Upper lobe of left lung (tissue), 6 donors: ENCODE data around the gene PSME4. TPM values are rescaled to one million over a fixed set of nuclear protein-coding genes. Genes with fewer than 3 reads are reported as not detected.

Experiments
- ATAC-seq, 2 donors: fragments of 200-7000 bp; cut with Tn5 transposase; one replicate each; pipeline ENCODE4 v1.9.1; 2022; ENCODE audit warnings: mild to moderate bottlenecking in 2 of 2, moderate library complexity in 2 of 2; ENCODE audit not compliant: low FRiP score in 2 of 2
- DNase-seq, 2 donors: peaks; one replicate each; pipeline ENCODE4 v3.0.0-alpha.2; 2019 to 2020
- H3K27ac ChIP-seq, 4 donors: fragments of 200-600 bp; sonication (generic); one replicate each; pipeline ENCODE4 v1.5.1; 2016 to 2019
- H3K27me3 ChIP-seq, 4 donors: fragments of 200-600 bp; sonication (generic); one replicate each; pipeline ENCODE4 v1.5.1; 2017 to 2019
- H3K36me3 ChIP-seq, 4 donors: fragments of 200-600 bp; sonication (generic); one replicate each; pipeline ENCODE4 v1.5.1; 2016 to 2019
- H3K4me1 ChIP-seq, 4 donors: fragments of 200-600 bp; sonication (generic); one replicate each; pipeline ENCODE4 v1.5.1; 2018 to 2019
- H3K4me3 ChIP-seq, 4 donors: fragments of 200-600 bp; sonication (generic); one replicate each; pipeline ENCODE4 v1.5.1; 2017 to 2019; ENCODE audit warnings: mild to moderate bottlenecking in 2 of 4, moderate library complexity in 1 of 4
- H3K9me3 ChIP-seq, 4 donors: fragments of 200-600 bp; sonication (generic); one replicate each; pipeline ENCODE4 v1.5.1; 2018 to 2019
- CTCF ChIP-seq, 6 experiments: fragments of 450-650 bp in 4 of 6; fragments of 200-600 bp in 2 of 6; sonication (generic) in 2 of 6; IDR thresholded peaks; one replicate each; pipeline ENCODE4 v1.5.1; 2016 to 2019; ENCODE audit warnings: antibody characterized with exemption in 6 of 6
- EP300 ChIP-seq, 4 donors: sonication (generic); formaldehyde crosslinking; IDR thresholded peaks; one replicate each; pipeline ENCODE4 v1.5.1; 2017; ENCODE audit warnings: antibody characterized with exemption in 4 of 4, control low read depth in 2 of 4
- POLR2A ChIP-seq, 4 donors: fragments of 450-650 bp; IDR thresholded peaks; one replicate each; pipeline ENCODE4 v1.5.1; 2016 to 2017; ENCODE audit warnings: antibody characterized with exemption in 4 of 4, mild to moderate bottlenecking in 2 of 4
- POLR2AphosphoS5 ChIP-seq, 2 donors: sonication (generic); formaldehyde crosslinking; IDR thresholded peaks; one replicate each; pipeline ENCODE4 v1.5.1; 2017; ENCODE audit warnings: antibody characterized with exemption in 2 of 2
- WGBS, 2 donors: methylation state at CpG; one replicate each; pipeline ENCODE4 v1.1.5; 2017 to 2018; 5-methylcytosine and 5-hydroxymethylcytosine counted together
- total RNA-seq, 6 donors: library from RNA; depleted of rRNA in 4 of 6; stranded (reverse); fragments of >200 nt in 4 of 6; gene quantifications; one replicate each; pipeline versions ENCODE4 v1.1.0 to v1.2.1, GENCODE V29; 2016 to 2021
- donor health status: DM: no; HTN: no; CAD: no; lungs with moderate emphysema.
- donor health status: DM: no; HTN: yes; CAD: no; lungs with severe emphysema.

PSME4 gene
- total RNA-seq, 6 donors from 2014 or later: 39.3 to 80.7 (median 65.1) TPM

DNA sequence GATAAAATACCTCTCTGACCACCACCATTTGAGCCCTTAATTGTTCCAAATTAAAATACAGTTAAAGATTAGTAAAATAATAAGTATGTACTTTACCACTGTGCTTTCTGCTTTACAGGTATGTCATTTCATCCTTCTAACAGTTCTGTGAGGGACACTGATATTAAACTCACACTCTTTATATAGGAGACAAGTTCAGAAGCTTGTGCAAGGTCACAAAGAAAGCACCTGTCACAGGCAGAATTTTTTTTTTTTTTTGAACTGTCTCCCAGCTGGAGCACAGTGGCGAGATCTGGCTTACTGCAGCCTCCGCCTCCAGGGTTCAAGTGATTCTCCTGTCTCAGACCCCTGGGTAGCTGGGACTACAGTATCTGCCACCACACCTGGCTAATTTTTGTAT is 89.4 kb downstream of the PSME4 start:
- no peak for TF ChIP-seq EP300 (IDR thresholded peaks at IDR 0.05)
- TF ChIP-seq POLR2AphosphoS5 (IDR thresholded peaks at IDR 0.05): no peak
- no peak for TF ChIP-seq POLR2A (IDR thresholded peaks at IDR 0.05)
- no peak for TF ChIP-seq CTCF (IDR thresholded peaks at IDR 0.05)
- Histone ChIP-seq H3K27ac (no peak overlapping the region), H3K36me3 (peaks cover 15 to 75% (median 31%) of the 10 kb centered on the region in 4 donors), H3K9me3 (no peaks in the 10 kb centered on the region), H3K27me3 (no peaks in the 10 kb centered on the region), H3K4me3 (no peak overlapping the region), H3K4me1 (no peaks in the 10 kb centered on the region)
- ATAC-seq: no peak
- no peak for DNase-seq
- 68 to 100% methylated on average over 2 of the region's 2 CpGs for WGBS, 2 donors

GRCh38 chr2:53880756-53881155 is 90.0 kb downstream of the PSME4 start:
- 83 to 88% methylated on average over 3 of the region's 3 CpGs for WGBS, 2 donors
- ATAC-seq: peak in 1 of 2 donors; percentile 31
- TF ChIP-seq POLR2AphosphoS5 (IDR thresholded peaks at IDR 0.05) (no peak), EP300 (IDR thresholded peaks at IDR 0.05) (no peak), POLR2A (IDR thresholded peaks at IDR 0.05) (no peak), CTCF (IDR thresholded peaks at IDR 0.05) (no peak)

GRCh38 chr2:53877556-53877955 is 93.2 kb downstream of the PSME4 start:
- no peak overlapping the region for H3K4me3 ChIP-seq
- no peaks in the 10 kb centered on the region for H3K4me1 ChIP-seq
- no peak overlapping the region for H3K27ac ChIP-seq
- TF ChIP-seq POLR2A (IDR thresholded peaks at IDR 0.05): no peak
- no peak for TF ChIP-seq EP300 (IDR thresholded peaks at IDR 0.05)
- TF ChIP-seq POLR2AphosphoS5 (IDR thresholded peaks at IDR 0.05): no peak
- no peak for TF ChIP-seq CTCF (IDR thresholded peaks at IDR 0.05)
- peaks cover 19 to 72% (median 35%) of the 10 kb centered on the region in 4 donors for H3K36me3 ChIP-seq
- ATAC-seq: no peak
- no peaks in the 10 kb centered on the region for H3K9me3 ChIP-seq
- WGBS, 2 donors: 96 to 97% methylated on average over 2 of the region's 2 CpGs
- no peaks in the 10 kb centered on the region for H3K27me3 ChIP-seq
- no peak for DNase-seq

More at GRCh38 chr2:53880756-53881155, 90.0 kb downstream of the PSME4 start:
- H3K4me1 ChIP-seq: no peaks in the 10 kb centered on the region
- H3K4me3 ChIP-seq: no peak overlapping the region
- no peaks in the 10 kb centered on the region for H3K27me3 ChIP-seq
- peaks cover 15 to 75% (median 29%) of the 10 kb centered on the region in 4 donors for H3K36me3 ChIP-seq
- H3K27ac ChIP-seq: no peak overlapping the region
- H3K9me3 ChIP-seq: no peaks in the 10 kb centered on the region
- DNase-seq: no peak

GRCh38 chr2:53877112-53877511 is 93.7 kb downstream of the PSME4 start:
- WGBS, 2 donors: 0 to 47% methylated on average over 1 of the region's 1 CpG
- TF ChIP-seq POLR2AphosphoS5 (IDR thresholded peaks at IDR 0.05) (no peak), EP300 (IDR thresholded peaks at IDR 0.05) (no peak), POLR2A (IDR thresholded peaks at IDR 0.05) (no peak), CTCF (IDR thresholded peaks at IDR 0.05) (no peak)
- no peak for DNase-seq
- Histone ChIP-seq H3K4me1 (no peaks in the 10 kb centered on the region), H3K36me3 (peaks cover 15 to 68% (median 35%) of the 10 kb centered on the region in 4 donors), H3K4me3 (no peak overlapping the region), H3K27me3 (no peaks in the 10 kb centered on the region), H3K27ac (no peak overlapping the region), H3K9me3 (no peaks in the 10 kb centered on the region)
- ATAC-seq: no peak

GRCh38 chr2:53874401-53874950 is 96.3 kb downstream of the PSME4 start:
- Histone ChIP-seq H3K27ac (no peak overlapping the region), H3K9me3 (no peaks in the 10 kb centered on the region), H3K36me3 (peaks cover 11 to 64% (median 42%) of the 10 kb centered on the region in 4 donors), H3K27me3 (no peaks in the 10 kb centered on the region), H3K4me3 (no peak overlapping the region), H3K4me1 (no peaks in the 10 kb centered on the region)
- ATAC-seq (no peak), DNase-seq (no peak)
- WGBS, 2 donors: 92 to 95% methylated on average over 7 of the region's 7 CpGs
- no peak for TF ChIP-seq POLR2A (IDR thresholded peaks at IDR 0.05)
- TF ChIP-seq POLR2AphosphoS5 (IDR thresholded peaks at IDR 0.05): no peak
- TF ChIP-seq EP300 (IDR thresholded peaks at IDR 0.05): no peak
- TF ChIP-seq CTCF (IDR thresholded peaks at IDR 0.05): no peak
